ENCODE measurements around the gene WWC2.

WWC2 gene

DNA sequence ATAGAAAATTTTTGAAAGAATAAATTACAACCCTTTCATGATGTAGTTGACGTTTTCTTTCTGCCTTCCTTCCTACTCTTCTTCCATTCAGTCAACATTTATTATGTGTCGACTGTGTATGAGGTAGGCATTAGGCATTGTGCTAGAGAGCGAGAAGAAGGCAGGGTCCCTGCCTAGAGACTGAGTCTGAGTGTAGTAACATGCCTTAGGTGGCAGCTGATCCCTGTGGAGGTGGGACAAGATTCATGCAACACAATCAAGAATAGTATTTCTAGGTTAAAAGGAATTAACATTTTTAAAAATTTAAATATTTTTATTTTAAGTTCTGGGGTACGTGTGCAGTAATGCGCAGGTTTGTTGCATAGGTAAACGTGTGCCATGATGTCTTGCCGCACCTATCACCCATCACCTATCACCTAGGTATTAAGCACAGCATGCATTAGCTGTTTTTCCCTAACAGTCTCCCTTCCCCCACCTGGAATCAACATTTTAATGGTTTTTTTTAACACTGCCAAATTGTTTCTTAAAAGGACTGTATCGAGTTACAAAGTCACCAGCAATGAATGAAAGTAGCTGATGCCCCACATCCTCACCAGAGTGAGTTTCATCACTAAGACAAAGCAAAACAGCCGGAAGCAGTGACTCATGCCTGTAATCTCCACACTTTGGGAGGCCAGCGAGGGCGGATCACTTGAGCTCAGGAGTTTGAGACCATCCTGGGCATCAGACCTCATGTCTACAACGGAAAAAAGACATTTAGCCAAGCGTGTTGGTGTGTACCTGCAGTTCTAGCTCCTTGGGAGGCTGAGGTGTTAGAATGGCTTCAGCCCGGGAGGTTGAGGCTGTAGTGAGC is 84.0 kb downstream of the WWC2 start:
- peak; percentile 93 for DNase-seq (ENCODE audit: low read depth)
- TF ChIP-seq, protein P1, sequence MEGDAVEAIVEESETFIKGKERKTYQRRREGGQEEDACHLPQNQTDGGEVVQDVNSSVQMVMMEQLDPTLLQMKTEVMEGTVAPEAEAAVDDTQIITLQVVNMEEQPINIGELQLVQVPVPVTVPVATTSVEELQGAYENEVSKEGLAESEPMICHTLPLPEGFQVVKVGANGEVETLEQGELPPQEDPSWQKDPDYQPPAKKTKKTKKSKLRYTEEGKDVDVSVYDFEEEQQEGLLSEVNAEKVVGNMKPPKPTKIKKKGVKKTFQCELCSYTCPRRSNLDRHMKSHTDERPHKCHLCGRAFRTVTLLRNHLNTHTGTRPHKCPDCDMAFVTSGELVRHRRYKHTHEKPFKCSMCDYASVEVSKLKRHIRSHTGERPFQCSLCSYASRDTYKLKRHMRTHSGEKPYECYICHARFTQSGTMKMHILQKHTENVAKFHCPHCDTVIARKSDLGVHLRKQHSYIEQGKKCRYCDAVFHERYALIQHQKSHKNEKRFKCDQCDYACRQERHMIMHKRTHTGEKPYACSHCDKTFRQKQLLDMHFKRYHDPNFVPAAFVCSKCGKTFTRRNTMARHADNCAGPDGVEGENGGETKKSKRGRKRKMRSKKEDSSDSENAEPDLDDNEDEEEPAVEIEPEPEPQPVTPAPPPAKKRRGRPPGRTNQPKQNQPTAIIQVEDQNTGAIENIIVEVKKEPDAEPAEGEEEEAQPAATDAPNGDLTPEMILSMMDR (IDR thresholded peaks at IDR 0.05; ENCODE audit: low read length, missing control alignments), result no peak
- no peak overlapping the region for H3K4me3 ChIP-seq (replicated peaks; ENCODE audit: low read depth, low read length)

DNA sequence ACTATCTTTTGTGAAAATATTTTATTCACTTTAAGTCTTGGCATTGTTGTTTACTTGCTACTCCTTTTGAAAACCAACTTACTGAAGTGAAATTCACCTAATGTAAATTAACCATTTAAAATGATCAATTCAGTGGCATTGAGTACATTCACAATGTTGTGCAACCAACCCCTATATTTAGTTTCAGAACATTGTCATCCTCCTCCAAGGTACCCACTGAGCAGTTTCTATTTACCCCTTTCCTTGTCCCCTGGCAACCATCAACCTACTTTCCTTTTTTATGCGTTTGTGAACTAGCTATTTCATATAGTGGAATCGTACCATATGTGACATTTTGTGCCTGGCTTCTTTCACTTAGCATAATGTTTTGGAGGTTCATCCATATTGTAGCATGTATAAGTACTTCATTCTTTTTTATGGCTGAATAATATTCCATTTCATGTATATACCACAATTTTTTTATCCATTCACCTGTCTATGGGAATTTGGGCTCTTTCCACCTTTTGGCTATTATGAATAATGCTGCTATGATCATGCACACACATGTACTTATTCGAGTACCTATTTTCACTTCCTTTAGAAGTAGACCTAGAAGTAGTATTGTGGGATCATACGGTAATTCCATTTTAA is 85.0 kb downstream of the WWC2 start:
- no peak overlapping the region for H3K4me3 ChIP-seq (replicated peaks; ENCODE audit: low read depth, low read length)
- TF ChIP-seq, protein P1 (IDR thresholded peaks at IDR 0.05; ENCODE audit: low read length, missing control alignments), result no peak
- DNase-seq (ENCODE audit: low read depth), result no peak

DNA sequence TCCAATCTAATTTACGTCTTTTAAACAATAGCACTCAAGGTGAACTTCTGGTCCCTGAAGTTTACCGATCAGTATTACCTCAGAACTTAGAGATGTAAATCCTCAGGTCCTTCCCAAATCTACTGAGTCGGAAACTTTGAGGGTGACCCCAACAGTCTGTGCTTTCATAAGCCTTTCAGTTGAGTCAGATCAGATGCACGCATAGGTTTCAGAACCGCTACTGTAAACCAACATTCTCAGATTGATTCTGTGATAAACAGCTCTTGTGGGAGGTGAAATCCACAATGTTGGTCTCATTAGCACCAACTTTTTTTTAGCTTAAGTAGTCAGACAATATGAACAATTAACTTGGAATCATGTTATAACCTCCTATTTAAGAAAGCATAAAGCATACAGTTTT is 86.0 kb downstream of the WWC2 start:
- DNase-seq (ENCODE audit: low read depth), result no peak
- TF ChIP-seq, protein P1 (IDR thresholded peaks at IDR 0.05; ENCODE audit: low read length, missing control alignments), result no peak
- no peak overlapping the region for H3K4me3 ChIP-seq (replicated peaks; ENCODE audit: low read depth, low read length)

DNA sequence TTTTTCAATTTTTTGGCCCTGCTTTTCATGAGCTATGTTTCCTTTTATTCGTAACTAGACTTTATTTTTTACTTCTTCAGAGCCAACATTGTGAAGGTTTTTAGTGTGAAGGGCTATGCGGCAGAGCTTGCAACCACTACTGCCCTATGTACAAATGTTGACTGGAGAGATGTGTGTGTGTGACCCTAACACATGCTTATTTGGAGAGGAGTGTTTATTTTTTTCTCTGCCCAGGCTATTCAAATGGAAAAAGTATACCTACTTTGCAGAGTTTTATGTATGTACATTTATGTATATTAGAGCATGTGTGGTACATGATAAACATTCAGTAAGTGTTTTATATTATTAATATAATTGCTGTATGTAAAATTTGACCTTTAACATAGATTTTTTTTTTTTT is 86.5 kb downstream of the WWC2 start:
- H3K4me3 ChIP-seq (replicated peaks; ENCODE audit: low read depth, low read length), result no peak overlapping the region
- DNase-seq (ENCODE audit: low read depth), result no peak
- TF ChIP-seq, protein P1 (IDR thresholded peaks at IDR 0.05; ENCODE audit: low read length, missing control alignments), result no peak

DNA sequence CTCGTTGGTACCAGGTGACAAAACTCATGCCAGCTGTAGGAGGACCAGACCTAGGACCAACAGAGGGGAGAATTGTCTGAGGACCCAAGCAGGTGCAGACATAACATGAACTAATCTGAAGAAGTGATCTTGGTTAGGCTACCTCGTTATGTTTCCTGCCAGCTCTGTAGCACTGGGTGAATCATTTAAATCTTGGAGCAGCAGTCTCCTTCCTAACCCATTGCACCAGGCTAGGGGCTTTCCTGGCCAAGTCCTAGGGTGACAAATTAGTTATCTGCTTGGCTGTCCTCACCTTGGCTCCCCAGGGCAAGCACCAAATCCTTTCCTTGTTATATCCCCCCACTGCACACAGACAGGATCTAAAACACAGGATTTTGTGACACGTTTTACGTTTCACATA is 87.8 kb downstream of the WWC2 start:
- no peak for DNase-seq (ENCODE audit: low read depth)
- TF ChIP-seq, protein P1 (IDR thresholded peaks at IDR 0.05; ENCODE audit: low read length, missing control alignments), result no peak
- no peak overlapping the region for H3K4me3 ChIP-seq (replicated peaks; ENCODE audit: low read depth, low read length)

DNA sequence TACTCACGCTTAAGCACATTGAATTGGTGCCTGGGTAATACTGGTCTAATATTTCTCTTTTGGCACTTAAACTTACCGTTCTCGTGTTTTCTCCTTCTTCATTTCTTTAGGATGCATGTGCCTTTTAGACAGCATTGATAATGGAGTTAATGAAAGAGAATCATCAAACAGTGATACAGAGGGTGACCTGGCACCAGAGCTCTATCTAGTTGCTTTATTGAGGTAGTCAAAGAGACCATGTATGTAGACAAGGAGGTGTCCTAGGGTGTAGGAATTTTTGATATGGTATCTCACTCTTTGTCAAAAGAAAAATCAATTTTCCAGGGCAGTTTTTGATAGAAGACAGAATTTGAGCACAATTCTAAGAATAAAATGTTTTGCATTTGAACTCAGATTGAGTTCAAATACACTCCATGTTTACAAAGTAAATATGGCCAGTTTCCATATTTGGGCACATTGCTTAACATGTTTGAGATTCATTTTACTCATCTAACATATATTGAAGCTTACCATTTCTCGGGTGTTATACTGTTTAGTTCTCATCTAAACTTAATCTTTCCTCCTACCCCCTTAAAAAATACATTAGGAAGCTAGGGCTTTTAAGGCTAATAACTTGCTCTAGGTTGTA is 92.0 kb downstream of the WWC2 start:
- TF ChIP-seq, protein P1 (IDR thresholded peaks at IDR 0.05; ENCODE audit: low read length, missing control alignments), result no peak
- DNase-seq (ENCODE audit: low read depth), result no peak
- H3K4me3 ChIP-seq (replicated peaks; ENCODE audit: low read depth, low read length), result no peak overlapping the region
